Cerebellar nuclear complex (tissue), 1 donor: ENCODE measurements around the gene AIG1.
"Not testable (repeated sequence)": the region's sequence is repeated elsewhere in the genome, so short reads cannot be mapped to it uniquely, and the experiment has no call there.

ENCODE experiments used
- DNase-seq, 2 experiments: peaks; one replicate each; lab custom pipeline; 2025; lab: John Stamatoyannopoulos, UW

The AIG1 gene

GRCh38 chr6:143058987-143059386 lies 1.7 kb upstream of the AIG1 start:
- no peak for DNase-seq

- no peak for DNase-seq
These were observed 881 bp upstream of the AIG1 start for GRCh38 chr6:143059663-143060353.

GRCh38 chr6:143060354-143060805 lies 309 bp upstream of the AIG1 start:
- DNase-seq = no peak

GRCh38 chr6:143061597-143062385 lies 1.1 kb downstream of the AIG1 start:
- DNase-seq = no peak

GRCh38 chr6:143062551-143062950 lies 1.9 kb downstream of the AIG1 start:
- DNase-seq = no peak

GRCh38 chr6:143063631-143064030 lies 2.9 kb downstream of the AIG1 start:
- no peak for DNase-seq

GRCh38 chr6:143064271-143064670 lies 3.6 kb downstream of the AIG1 start:
- no peak for DNase-seq

GRCh38 chr6:143064951-143065683 lies 4.4 kb downstream of the AIG1 start:
- DNase-seq = no peak

GRCh38 chr6:143068001-143068400 lies 7.3 kb downstream of the AIG1 start:
- no peak for DNase-seq

- DNase-seq = no peak
These were observed 13.4 kb downstream of the AIG1 start for GRCh38 chr6:143074101-143074500.

- no peak for DNase-seq
These were observed 14.1 kb downstream of the AIG1 start for GRCh38 chr6:143074670-143075318.

- no peak for DNase-seq
These were observed 18.0 kb downstream of the AIG1 start for GRCh38 chr6:143078468-143079324.

- no peak for DNase-seq
These were observed 18.6 kb downstream of the AIG1 start for GRCh38 chr6:143079325-143079640.

GRCh38 chr6:143082274-143082673 lies 21.6 kb downstream of the AIG1 start:
- DNase-seq = not testable (repeated sequence)

GRCh38 chr6:143084019-143084418 lies 23.3 kb downstream of the AIG1 start:
- DNase-seq = not testable (repeated sequence)

- DNase-seq = not testable (repeated sequence)
These were observed 26.6 kb downstream of the AIG1 start for GRCh38 chr6:143087335-143087734.

- DNase-seq = no peak
These were observed 27.2 kb downstream of the AIG1 start for GRCh38 chr6:143087856-143088255.

GRCh38 chr6:143090314-143091044 lies 29.8 kb downstream of the AIG1 start:
- no peak for DNase-seq

GRCh38 chr6:143092768-143093167 lies 32.1 kb downstream of the AIG1 start:
- DNase-seq = no peak

GRCh38 chr6:143093290-143093689 lies 32.6 kb downstream of the AIG1 start:
- no peak for DNase-seq

GRCh38 chr6:143096403-143096802 lies 35.7 kb downstream of the AIG1 start:
- no peak for DNase-seq
